ENCODE measurements around the gene CCDC33. TPM values are rescaled to one million over a fixed set of nuclear protein-coding genes. Genes with fewer than 3 reads are reported as not detected.

The CCDC33 gene
- total and polyA plus RNA-seq, 2 experiments from 2014 or later = not detected

- no peak for TF ChIP-seq EZH2phosphoT487 (IDR thresholded peaks at IDR 0.05; ENCODE audit: insufficient read depth, low read depth)
- TF ChIP-seq EZH2 (IDR thresholded peaks at IDR 0.05; ENCODE audit: insufficient read depth, poor library complexity, severe bottlenecking) = no peak
- no peaks in the 10 kb centered on the region for H3K36me3 ChIP-seq (ENCODE audit: low read depth)
- H3K4me3 ChIP-seq = no peak overlapping the region
- H3F3A ChIP-seq (ENCODE audit: insufficient read depth) = peaks cover 23% of the 10 kb centered on the region
- no peaks in the 10 kb centered on the region for H4K20me1 ChIP-seq (ENCODE audit: insufficient read depth)
- no peaks in the 10 kb centered on the region for H3K9me3 ChIP-seq (ENCODE audit: low read depth)
- in situ Hi-C loops (cut with MboI) = no loop called here
- H3K4me2 ChIP-seq (ENCODE audit: unreplicated experiment) = no peak overlapping the region
- no peak overlapping the region for H3K27ac ChIP-seq
- 97 to 99% methylated on average over 6 of the region's 6 CpGs for WGBS, 2 experiments (ENCODE audit: low coverage in 1 of 2, low lambda C conversion rate in 2 of 2, missing lambda C conversion rate in 2 of 2)
- no peak overlapping the region for H3K9ac ChIP-seq
- H3K27me3 ChIP-seq (replicated peaks; ENCODE audit: insufficient read depth) = no peaks in the 10 kb centered on the region
- H3K79me2 ChIP-seq (ENCODE audit: insufficient read depth) = no peaks in the 10 kb centered on the region
- H3K4me1 ChIP-seq (ENCODE audit: insufficient read depth) = peaks cover 35% of the 10 kb centered on the region
- no peaks in the 10 kb centered on the region for H3K9me2 ChIP-seq (ENCODE audit: insufficient read depth)
- DNase-seq = no peak
- no peak overlapping the region for H2AFZ ChIP-seq
Observed at GRCh38 chr15:74199297-74199652, 36.9 kb upstream of the CCDC33 start.

DNA sequence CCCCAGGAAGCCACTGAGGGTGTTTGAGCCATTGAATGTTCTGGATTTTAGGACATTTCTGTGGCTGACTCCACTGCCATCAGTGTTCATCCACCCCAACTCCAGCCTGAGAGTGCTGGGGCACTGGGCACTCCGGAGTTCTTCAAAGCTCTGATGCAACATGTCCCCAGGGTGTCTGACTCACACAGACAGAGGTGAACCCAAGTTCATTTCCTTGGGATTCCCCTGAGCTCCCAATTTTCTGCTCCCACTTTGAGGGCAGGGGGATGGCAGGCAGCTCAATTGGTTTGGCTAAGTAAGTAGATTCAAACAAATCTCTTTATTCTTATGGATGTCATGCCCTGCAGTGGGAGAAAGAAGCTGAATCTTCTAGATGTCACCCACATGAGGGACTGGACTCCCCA lies 35.7 kb upstream of the CCDC33 start:
- WGBS, 2 experiments (ENCODE audit: low coverage in 1 of 2, low lambda C conversion rate in 2 of 2, missing lambda C conversion rate in 2 of 2) = 0% methylated on average over 1 of the region's 1 CpG
- no peaks in the 10 kb centered on the region for H3K9me3 ChIP-seq (ENCODE audit: low read depth)
- peaks cover 31% of the 10 kb centered on the region for H3K4me1 ChIP-seq (ENCODE audit: insufficient read depth)
- H3K4me3 ChIP-seq = no peak overlapping the region
- H3K36me3 ChIP-seq (ENCODE audit: low read depth) = no peaks in the 10 kb centered on the region
- peaks cover 12% of the 10 kb centered on the region for H3F3A ChIP-seq (ENCODE audit: insufficient read depth)
- H3K27ac ChIP-seq = no peak overlapping the region
- in situ Hi-C loops (cut with MboI) = no loop called here
- H3K9ac ChIP-seq = no peak overlapping the region
- H2AFZ ChIP-seq = no peak overlapping the region
- TF ChIP-seq EZH2phosphoT487 (IDR thresholded peaks at IDR 0.05; ENCODE audit: insufficient read depth, low read depth) (no peak), EZH2 (IDR thresholded peaks at IDR 0.05; ENCODE audit: insufficient read depth, poor library complexity, severe bottlenecking) (no peak)
- H3K27me3 ChIP-seq (replicated peaks; ENCODE audit: insufficient read depth) = no peaks in the 10 kb centered on the region
- no peaks in the 10 kb centered on the region for H3K79me2 ChIP-seq (ENCODE audit: insufficient read depth)
- DNase-seq = peak; percentile 86
- H3K9me2 ChIP-seq (ENCODE audit: insufficient read depth) = no peaks in the 10 kb centered on the region
- no peaks in the 10 kb centered on the region for H4K20me1 ChIP-seq (ENCODE audit: insufficient read depth)
- peak overlapping the region; percentile 9 for H3K4me2 ChIP-seq (ENCODE audit: unreplicated experiment)

- Histone ChIP-seq H2AFZ (no peak overlapping the region), H3K9ac (no peak overlapping the region), H3K4me3 (no peak overlapping the region), H3K27ac (no peak overlapping the region), H3F3A (ENCODE audit: insufficient read depth) (peaks cover 7% of the 10 kb centered on the region; the same call in 1 of the 2 replicates), H3K27me3 (replicated peaks; ENCODE audit: insufficient read depth) (no peaks in the 10 kb centered on the region), H3K36me3 (ENCODE audit: low read depth) (no peaks in the 10 kb centered on the region), H3K9me3 (ENCODE audit: low read depth) (no peaks in the 10 kb centered on the region), H3K4me2 (ENCODE audit: unreplicated experiment) (peak overlapping the region; percentile 9), H3K79me2 (ENCODE audit: insufficient read depth) (no peaks in the 10 kb centered on the region), H3K9me2 (ENCODE audit: insufficient read depth) (no peaks in the 10 kb centered on the region), H4K20me1 (ENCODE audit: insufficient read depth) (no peaks in the 10 kb centered on the region), H3K4me1 (ENCODE audit: insufficient read depth) (peaks cover 26% of the 10 kb centered on the region)
- 70 to 75% methylated on average over 8 of the region's 8 CpGs for WGBS, 2 experiments (ENCODE audit: low coverage in 1 of 2, low lambda C conversion rate in 2 of 2, missing lambda C conversion rate in 2 of 2)
- TF ChIP-seq EZH2 (IDR thresholded peaks at IDR 0.05; ENCODE audit: insufficient read depth, poor library complexity, severe bottlenecking) = no peak
- TF ChIP-seq EZH2phosphoT487 (IDR thresholded peaks at IDR 0.05; ENCODE audit: insufficient read depth, low read depth) = no peak
- DNase-seq = peak; percentile 36
- in situ Hi-C loops (cut with MboI) = no loop called here
Observed at GRCh38 chr15:74200871-74201419, 35.2 kb upstream of the CCDC33 start.

DNA sequence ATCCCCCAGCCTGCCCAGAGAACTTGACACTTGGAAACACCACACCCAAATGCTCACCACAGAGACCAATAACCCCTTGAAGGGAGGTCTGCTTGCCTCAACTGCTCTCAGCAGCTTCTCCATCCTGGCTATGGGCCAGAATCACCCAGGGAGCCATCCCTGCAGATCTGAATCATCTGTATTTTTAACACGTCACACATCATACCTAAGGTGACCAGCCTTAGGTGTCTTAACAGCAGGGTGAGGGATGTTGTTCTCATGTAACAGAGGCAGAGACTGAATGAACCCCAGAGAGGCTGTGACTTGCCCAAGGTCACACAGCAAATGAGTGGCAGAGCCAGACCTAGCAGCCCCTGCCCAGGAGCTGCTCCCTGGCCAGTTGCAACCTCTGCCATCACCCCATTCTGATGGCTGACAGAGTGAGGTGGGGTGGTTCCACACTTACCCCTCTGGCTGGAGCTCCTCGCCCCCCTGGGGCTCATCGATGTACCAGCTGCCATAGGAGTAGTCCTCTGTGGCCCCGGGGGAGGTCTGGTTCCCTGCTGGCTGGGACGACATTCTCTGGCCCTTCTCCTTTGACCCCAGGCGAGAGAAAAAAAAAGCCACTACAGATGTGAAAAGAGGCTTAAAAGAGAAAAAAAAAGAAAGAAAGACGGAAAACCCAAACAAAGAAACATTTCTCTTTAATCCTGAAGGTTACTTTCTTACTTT lies 34.3 kb upstream of the CCDC33 start:
- H3F3A ChIP-seq (ENCODE audit: insufficient read depth) = peaks cover 2% of the 10 kb centered on the region; the same call in 1 of the 2 replicates
- H3K9me2 ChIP-seq (ENCODE audit: insufficient read depth) = no peaks in the 10 kb centered on the region
- no peaks in the 10 kb centered on the region for H3K9me3 ChIP-seq (ENCODE audit: low read depth)
- no peaks in the 10 kb centered on the region for H4K20me1 ChIP-seq (ENCODE audit: insufficient read depth)
- H3K4me2 ChIP-seq (ENCODE audit: unreplicated experiment) = no peak overlapping the region
- in situ Hi-C loops (cut with MboI) = no loop called here
- no peak overlapping the region for H2AFZ ChIP-seq
- 71 to 79% methylated on average over 7 of the region's 7 CpGs for WGBS, 2 experiments (ENCODE audit: low coverage in 1 of 2, low lambda C conversion rate in 2 of 2, missing lambda C conversion rate in 2 of 2)
- H3K4me3 ChIP-seq = no peak overlapping the region
- no peaks in the 10 kb centered on the region for H3K79me2 ChIP-seq (ENCODE audit: insufficient read depth)
- H3K9ac ChIP-seq = no peak overlapping the region
- no peaks in the 10 kb centered on the region for H3K27me3 ChIP-seq (replicated peaks; ENCODE audit: insufficient read depth)
- peaks cover 18% of the 10 kb centered on the region for H3K4me1 ChIP-seq (ENCODE audit: insufficient read depth)
- no peak overlapping the region for H3K27ac ChIP-seq
- TF ChIP-seq EZH2 (IDR thresholded peaks at IDR 0.05; ENCODE audit: insufficient read depth, poor library complexity, severe bottlenecking) = no peak
- no peak for TF ChIP-seq EZH2phosphoT487 (IDR thresholded peaks at IDR 0.05; ENCODE audit: insufficient read depth, low read depth)
- DNase-seq = no peak
- H3K36me3 ChIP-seq (ENCODE audit: low read depth) = no peaks in the 10 kb centered on the region
